Esophagus (tissue), 2 donors: ENCODE data around the gene PNPLA5. TPM values are rescaled to one million over a fixed set of nuclear protein-coding genes. Genes with fewer than 3 reads are reported as not detected.

Experiments
- H3K27ac ChIP-seq, 2 donors: one replicate each; pipeline ENCODE4 v1.5.1; 2013; ENCODE audit warnings: low read depth in 2 of 2, mild to moderate bottlenecking in 2 of 2, inconsistent platforms in 1 of 2, low read length in 1 of 2, moderate library complexity in 1 of 2
- H3K27me3 ChIP-seq, 2 donors: one replicate each; pipeline ENCODE4 v1.6.1; 2013; ENCODE audit warnings: low read length in 2 of 2, control low read depth in 1 of 2, mild to moderate bottlenecking in 1 of 2; ENCODE audit not compliant: insufficient read depth in 2 of 2, control insufficient read depth in 1 of 2
- H3K36me3 ChIP-seq, 2 donors: one replicate each; pipeline ENCODE4 v1.6.1; 2013; ENCODE audit warnings: low read length in 1 of 2; ENCODE audit not compliant: control insufficient read depth in 2 of 2, insufficient read depth in 2 of 2
- H3K4me1 ChIP-seq, 2 donors: one replicate each; pipeline ENCODE4 v1.6.1; 2013; ENCODE audit warnings: low read length in 1 of 2; ENCODE audit not compliant: control insufficient read depth in 2 of 2, insufficient read depth in 2 of 2
- H3K4me3 ChIP-seq, 2 donors: one replicate each; pipeline ENCODE4 v1.5.1; 2013; ENCODE audit warnings: low read length in 2 of 2, mild to moderate bottlenecking in 2 of 2, low read depth in 1 of 2, moderate library complexity in 1 of 2
- H3K9me3 ChIP-seq, 2 donors: one replicate each; pipeline ENCODE4 v1.6.1; 2013; ENCODE audit warnings: mild to moderate bottlenecking in 2 of 2, low read depth in 1 of 2, low read length in 1 of 2, moderate library complexity in 1 of 2; ENCODE audit not compliant: control insufficient read depth in 2 of 2, insufficient read depth in 1 of 2
- WGBS, 2 donors: extraction: QIAGEN DNeasy Blood & Tissue Kit; methylation state at CpG; one replicate each; pipeline ENCODE4 v1.1.7; 2013; 5-methylcytosine and 5-hydroxymethylcytosine counted together
- polyA plus RNA-seq, 2 donors: library from polyadenylated mRNA; stranded (reverse); fragments of 200-250 nt; gene quantifications; one replicate each; pipeline ENCODE4 v1.2.3, GENCODE V29; 2013
- donor health status: healthy with polysubstance abuse.
- donor health status: Bipolar disorder and iron deficiency.

PNPLA5 gene
- polyA plus RNA-seq, 2 donors, result not detected

DNA sequence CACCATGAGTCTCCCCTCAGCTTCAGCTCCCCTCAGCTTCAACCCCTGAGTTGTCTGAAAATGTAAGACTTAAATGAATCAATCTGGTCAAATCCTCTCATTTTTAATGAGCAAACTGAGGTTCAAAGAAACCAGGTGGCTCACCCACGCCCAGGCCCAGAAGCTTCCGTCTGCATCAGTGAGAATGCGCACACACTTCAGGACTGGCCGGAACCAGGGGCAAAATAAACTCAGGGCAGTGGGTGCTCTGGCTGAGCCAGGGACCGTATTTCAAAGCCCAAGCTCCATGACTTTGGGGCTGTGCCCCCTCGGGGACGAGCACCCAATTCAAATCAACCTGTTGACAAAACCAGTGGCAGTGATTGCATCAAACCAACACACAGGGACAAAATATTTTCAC lies 32.6 kb downstream of the PNPLA5 start:
- Histone ChIP-seq H3K4me3 (no peak overlapping the region), H3K27me3 (peaks cover 0 to 4% of the 10 kb centered on the region in 2 donors), H3K36me3 (no peaks in the 10 kb centered on the region), H3K4me1 (peaks cover 0 to 7% of the 10 kb centered on the region in 2 donors), H3K9me3 (peaks cover 0 to 5% of the 10 kb centered on the region in 2 donors), H3K27ac (no peak overlapping the region)
- WGBS, 2 donors, result 83 to 84% methylated on average over 7 of the region's 7 CpGs

DNA sequence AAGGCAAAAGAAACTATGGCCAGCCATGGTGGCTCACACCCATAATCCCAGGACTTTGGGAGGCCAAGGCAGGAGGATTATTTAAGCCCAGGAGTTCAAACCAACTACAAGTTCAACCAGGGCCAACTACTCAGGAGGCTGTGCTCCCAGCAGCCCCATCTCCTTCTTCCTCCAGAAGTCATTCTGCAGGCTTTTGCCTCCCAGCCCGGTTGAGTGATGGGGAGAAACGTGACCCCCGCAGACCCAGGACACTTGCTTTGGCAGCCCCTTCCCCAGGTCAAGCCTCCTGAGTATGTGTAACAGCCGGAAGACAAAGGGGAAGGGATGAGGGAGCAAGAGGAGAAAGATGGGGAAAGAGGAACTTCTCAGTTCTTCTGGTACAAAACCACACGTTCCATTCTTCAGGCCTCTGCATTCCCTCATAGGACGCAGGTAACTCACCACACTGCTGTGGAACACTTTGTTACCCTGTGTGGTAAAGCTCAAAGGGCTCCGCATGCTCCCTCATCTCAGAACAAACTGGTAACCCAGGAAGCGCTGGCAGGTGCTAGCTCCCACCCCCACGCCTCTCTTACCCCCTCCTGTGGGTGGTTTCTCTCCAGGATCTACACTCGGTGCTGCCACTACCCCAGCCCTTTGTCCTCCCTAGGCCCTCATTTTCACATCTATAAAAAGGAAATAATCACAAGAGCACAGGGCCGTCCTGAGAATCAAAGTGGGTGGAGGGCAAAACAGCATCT lies 33.5 kb downstream of the PNPLA5 start:
- 56 to 68% methylated on average over 11 of the region's 11 CpGs for WGBS, 2 donors
- peaks cover 0 to 5% of the 10 kb centered on the region in 2 donors for H3K9me3 ChIP-seq
- peaks cover 3 to 7% of the 10 kb centered on the region in 2 donors for H3K4me1 ChIP-seq
- no peaks in the 10 kb centered on the region for H3K36me3 ChIP-seq
- no peak overlapping the region for H3K27ac ChIP-seq
- H3K27me3 ChIP-seq, result peaks cover 0 to 4% of the 10 kb centered on the region in 2 donors
- no peak overlapping the region for H3K4me3 ChIP-seq

DNA sequence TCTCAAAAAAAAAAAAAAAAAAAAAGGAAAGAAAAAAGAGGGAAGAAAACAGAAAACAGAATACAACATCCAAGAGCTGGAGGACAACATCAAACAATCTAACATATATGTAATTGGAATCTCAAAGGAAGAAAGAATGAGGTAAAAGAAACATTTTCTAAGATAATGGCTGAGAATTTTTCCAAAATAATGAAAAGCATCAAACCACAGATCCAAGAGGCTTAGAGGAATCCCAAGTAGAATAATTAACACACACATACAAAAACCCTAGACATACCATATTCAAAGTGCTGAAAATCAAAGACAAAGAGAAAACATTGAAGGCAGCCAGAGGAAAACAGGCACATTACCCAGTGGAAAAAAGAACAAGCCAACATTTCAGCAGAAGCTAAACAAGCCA lies 34.4 kb downstream of the PNPLA5 start:
- H3K36me3 ChIP-seq, result no peaks in the 10 kb centered on the region
- H3K9me3 ChIP-seq, result peaks cover 0 to 5% of the 10 kb centered on the region in 2 donors
- H3K27me3 ChIP-seq, result no peaks in the 10 kb centered on the region
- H3K4me3 ChIP-seq, result no peak overlapping the region
- no peak overlapping the region for H3K27ac ChIP-seq
- H3K4me1 ChIP-seq, result peaks cover 4 to 6% of the 10 kb centered on the region in 2 donors

DNA sequence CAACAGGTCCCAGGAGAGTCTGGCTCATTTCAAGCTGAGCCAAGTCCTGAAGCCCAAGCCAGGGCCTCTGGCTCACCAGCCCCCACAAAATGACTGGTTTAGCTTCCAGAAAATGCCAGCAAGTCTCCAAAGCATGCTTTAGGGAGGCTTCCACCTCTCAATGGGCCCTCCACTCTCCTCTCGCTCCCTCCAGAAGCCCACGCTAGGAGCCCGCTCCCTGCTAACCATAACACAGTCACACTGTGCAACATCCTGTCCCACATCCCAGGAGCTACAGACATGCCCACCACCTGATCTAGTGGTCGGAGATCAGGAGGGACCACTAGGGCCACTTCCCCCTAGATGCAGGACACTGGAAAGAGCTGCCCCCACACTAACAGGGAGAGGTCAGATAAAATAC lies 36.4 kb downstream of the PNPLA5 start:
- 90 to 94% methylated on average over 4 of the region's 4 CpGs for WGBS, 2 donors
- Histone ChIP-seq H3K27me3 (peaks cover 0 to 1% of the 10 kb centered on the region in 2 donors), H3K9me3 (peaks cover 0 to 5% of the 10 kb centered on the region in 2 donors), H3K27ac (no peak overlapping the region), H3K4me3 (no peak overlapping the region), H3K36me3 (no peaks in the 10 kb centered on the region), H3K4me1 (peaks cover 0 to 4% of the 10 kb centered on the region in 2 donors)

DNA sequence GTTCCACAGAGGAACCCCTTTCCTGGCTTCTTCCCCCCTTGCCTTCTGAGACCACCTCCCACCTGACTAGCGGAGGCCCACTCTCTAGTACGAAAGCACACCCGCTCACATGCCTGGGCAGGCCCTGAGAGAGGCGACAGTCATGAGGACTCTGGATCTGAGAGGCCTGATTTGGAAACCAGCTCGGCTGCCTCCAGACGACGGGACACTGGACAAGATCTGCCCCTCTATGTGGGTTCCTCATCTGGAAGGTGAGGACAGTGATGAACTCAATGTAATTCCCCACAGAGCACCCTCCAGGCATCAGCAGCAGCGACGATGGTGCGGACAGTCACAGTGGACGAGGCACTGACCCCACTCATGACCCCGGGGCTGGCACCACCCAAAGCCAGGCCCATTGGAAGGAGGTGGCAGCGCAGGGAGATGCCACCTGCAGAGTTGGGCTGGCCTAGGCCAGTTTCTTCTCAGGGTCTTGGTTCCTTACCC lies 37.0 kb downstream of the PNPLA5 start:
- Histone ChIP-seq H3K27me3 (peaks cover 0 to 3% of the 10 kb centered on the region in 2 donors), H3K4me1 (peaks cover 0 to 4% of the 10 kb centered on the region in 2 donors), H3K4me3 (no peak overlapping the region), H3K27ac (no peak overlapping the region), H3K9me3 (peaks cover 0 to 5% of the 10 kb centered on the region in 2 donors), H3K36me3 (no peaks in the 10 kb centered on the region)
- WGBS, 2 donors, result 83 to 85% methylated on average over 13 of the region's 13 CpGs

DNA sequence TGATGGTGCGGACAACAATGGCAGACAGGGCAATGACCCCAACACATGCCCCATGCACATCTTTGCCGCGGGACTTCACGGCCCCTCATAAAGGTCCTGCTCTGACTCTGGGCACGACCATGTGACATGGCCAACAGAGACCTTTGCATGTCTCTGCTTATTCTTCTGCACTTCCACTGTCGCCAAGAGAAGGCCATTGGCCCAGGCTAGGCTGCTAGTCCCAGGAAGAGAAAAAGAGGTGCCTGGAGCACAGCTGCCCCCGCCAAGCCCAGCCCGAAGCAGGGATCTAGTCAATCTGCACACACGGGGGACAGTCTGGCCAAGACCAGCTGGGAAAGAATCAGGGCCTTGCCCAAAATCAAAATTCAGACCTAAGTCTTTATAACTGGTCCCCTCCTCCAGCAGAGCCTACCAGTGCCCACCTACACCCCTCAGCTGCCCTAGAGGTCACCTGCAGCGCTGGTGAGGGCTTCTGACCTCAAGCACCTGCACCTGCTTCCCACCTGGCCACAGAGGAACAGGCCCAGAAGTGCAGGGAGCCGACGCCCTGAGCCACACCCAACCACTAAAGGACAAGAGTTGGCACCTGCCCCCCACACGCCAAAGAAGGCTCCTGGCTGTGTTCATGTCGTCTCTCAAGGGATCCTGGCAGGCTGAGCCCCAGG lies 37.6 kb downstream of the PNPLA5 start:
- peaks cover 0 to 5% of the 10 kb centered on the region in 2 donors for H3K9me3 ChIP-seq
- H3K27me3 ChIP-seq, result peaks cover 0 to 4% of the 10 kb centered on the region in 2 donors
- 69 to 81% methylated on average over 14 of the region's 14 CpGs for WGBS, 2 donors

DNA sequence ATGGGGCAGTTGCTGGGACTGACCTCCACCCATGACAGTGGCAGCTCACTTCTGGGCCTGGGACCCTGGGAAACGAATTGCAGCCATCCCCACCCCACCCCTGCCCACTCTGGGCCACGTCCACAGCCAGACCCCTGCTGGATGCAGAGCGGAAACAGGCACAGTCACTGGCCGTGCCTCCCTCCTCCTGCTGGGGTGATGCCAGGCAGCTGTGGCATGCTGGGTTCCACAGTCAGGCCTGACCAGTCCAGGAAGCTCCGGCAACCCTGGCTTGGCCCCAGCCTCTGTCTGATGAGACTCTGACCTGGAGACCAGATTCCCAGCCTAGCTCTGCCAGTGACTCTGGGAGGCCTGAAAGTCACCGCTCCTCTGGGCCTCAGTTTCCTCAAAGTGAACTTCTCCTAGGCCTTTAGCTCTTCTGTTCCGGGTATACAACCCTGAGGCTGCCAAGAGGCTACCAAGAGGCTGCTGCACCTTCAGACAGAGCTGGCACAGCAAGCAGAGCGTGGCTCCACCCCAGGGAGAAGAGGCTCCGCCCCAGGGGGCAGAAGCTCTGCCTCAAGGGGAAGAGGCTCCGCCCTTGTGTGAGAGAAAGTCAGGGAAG lies 38.4 kb downstream of the PNPLA5 start:
- Histone ChIP-seq H3K36me3 (no peaks in the 10 kb centered on the region), H3K9me3 (peaks cover 0 to 5% of the 10 kb centered on the region in 2 donors), H3K27ac (no peak overlapping the region), H3K4me1 (peaks cover 0 to 4% of the 10 kb centered on the region in 2 donors), H3K4me3 (no peak overlapping the region), H3K27me3 (peaks cover 0 to 4% of the 10 kb centered on the region in 2 donors)
- WGBS, 2 donors, result 66 to 74% methylated on average over 10 of the region's 10 CpGs

More for the DNA sequence above, 37.6 kb downstream of the PNPLA5 start:
- no peaks in the 10 kb centered on the region for H3K36me3 ChIP-seq
- H3K4me3 ChIP-seq, result no peak overlapping the region
- H3K27ac ChIP-seq, result no peak overlapping the region
- peaks cover 0 to 4% of the 10 kb centered on the region in 2 donors for H3K4me1 ChIP-seq

DNA sequence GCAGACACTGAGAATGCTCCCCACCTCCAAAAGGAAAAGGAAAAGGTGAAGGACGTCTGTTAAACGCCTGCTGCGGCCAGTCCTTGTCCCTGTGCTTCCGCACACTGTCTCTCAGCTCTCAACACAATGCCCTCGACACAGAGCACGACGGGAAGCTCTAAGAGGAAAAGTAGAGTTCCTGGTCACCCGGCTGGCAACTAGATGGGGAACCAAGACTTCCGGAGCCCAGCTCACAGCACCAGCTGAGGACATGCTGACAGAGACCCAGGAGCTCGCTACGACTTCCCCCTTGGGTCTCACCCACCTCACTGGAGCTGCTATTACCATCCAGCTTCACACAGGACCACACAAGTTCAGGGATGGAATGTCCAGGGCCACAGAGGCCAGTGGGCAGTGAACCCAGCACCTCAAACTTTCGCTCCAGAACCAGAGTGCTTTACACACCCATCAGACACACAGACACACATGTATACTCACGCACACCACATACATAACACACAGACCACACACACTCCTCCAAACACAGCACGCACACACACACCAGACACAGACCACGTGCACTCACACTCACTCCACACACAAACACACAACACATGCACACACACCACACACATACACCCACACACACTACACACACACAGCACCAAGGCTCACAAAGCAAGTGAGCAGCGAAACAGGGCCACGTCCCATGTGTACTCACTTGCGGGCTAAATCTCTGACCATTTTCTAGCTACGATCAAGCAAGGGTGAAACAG lies 39.1 kb downstream of the PNPLA5 start:
- Histone ChIP-seq H3K4me3 (no peak overlapping the region), H3K36me3 (no peaks in the 10 kb centered on the region), H3K27ac (no peak overlapping the region), H3K4me1 (peaks cover 0 to 4% of the 10 kb centered on the region in 2 donors), H3K27me3 (peaks cover 0 to 4% of the 10 kb centered on the region in 2 donors), H3K9me3 (peaks cover 0 to 5% of the 10 kb centered on the region in 2 donors)
- 71 to 78% methylated on average over 19 of the region's 19 CpGs for WGBS, 2 donors

DNA sequence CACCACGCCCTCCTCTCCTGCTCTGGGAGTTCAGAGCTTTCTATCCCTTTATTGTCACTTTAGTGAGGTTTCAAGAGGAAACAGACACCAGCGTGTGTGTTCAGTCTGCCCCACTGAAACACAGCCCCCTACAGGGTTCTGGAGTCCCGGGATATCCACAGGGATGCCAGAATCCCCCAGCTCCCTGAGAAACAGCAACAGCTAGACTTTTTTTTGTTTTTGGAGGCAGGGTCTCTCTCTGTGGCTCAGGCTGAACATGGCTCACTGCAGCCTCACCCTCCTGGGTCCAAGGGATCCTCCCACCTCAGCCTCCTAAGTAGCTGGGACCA lies 39.9 kb downstream of the PNPLA5 start:
- H3K9me3 ChIP-seq, result peaks cover 0 to 4% of the 10 kb centered on the region in 2 donors
- H3K36me3 ChIP-seq, result no peaks in the 10 kb centered on the region
- peaks cover 0 to 4% of the 10 kb centered on the region in 2 donors for H3K27me3 ChIP-seq
- H3K4me1 ChIP-seq, result peaks cover 0 to 4% of the 10 kb centered on the region in 2 donors
- no peak overlapping the region for H3K27ac ChIP-seq
- WGBS, 2 donors, result 41 to 44% methylated on average over 3 of the region's 3 CpGs
- no peak overlapping the region for H3K4me3 ChIP-seq
